ENCODE measurements around the gene SHH. TPM values are rescaled to one million over a fixed set of nuclear protein-coding genes. Genes with fewer than 3 reads are reported as not detected.

The SHH gene
- under 1 TPM in 2 of 4 donors, not detected in 2; 0.21 to 0.68 TPM for total RNA-seq

DNA sequence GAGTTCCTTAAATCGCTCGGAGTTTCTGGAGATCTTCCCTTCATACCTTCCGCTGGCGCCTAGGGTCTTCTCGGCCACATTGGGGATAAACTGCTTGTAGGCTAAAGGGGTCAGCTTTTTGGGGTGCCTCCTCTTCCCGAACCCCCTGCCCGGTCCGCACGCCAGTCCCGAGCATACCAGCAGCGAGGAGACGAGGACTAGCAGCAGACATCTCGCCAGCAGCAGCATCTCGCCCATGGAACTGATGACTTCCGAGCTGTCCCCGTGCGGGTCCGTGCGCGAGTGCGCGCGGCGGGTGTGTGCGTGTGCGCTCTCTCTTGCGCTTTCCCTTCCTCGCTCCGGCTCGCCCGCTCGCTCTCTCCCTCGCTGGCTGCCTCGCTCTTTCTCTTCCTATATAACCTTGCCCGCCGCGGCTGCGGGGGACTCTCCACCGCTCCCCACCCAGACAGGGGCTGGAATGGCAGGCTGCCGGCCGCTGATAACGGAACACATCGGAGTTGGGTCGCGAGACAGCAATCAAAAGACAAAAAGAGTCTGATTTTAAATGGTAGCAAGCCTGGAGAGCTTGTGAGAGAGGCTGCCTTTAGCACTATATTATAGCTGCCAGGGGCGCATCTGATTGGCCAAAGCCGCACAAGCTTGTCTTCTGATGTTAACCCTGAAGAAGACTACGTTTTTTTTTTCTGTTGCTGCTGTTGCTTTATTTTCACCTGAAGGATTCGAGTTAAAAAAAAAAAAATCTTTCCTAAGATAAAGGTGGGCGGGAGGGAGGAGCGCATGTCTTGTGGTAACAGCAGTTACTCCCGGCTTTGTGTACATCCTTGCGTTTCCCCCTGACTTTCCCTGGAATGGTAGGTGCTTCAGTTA, at the start of gene SHH:
SHH (minus strand) TSS at position 569 of the 867 bp plus-strand sequence; CDS start at position 228, 341 bp downstream.
- TF ChIP-seq EP300 (IDR thresholded peaks at IDR 0.05), result no peak
- TF ChIP-seq, protein P1, sequence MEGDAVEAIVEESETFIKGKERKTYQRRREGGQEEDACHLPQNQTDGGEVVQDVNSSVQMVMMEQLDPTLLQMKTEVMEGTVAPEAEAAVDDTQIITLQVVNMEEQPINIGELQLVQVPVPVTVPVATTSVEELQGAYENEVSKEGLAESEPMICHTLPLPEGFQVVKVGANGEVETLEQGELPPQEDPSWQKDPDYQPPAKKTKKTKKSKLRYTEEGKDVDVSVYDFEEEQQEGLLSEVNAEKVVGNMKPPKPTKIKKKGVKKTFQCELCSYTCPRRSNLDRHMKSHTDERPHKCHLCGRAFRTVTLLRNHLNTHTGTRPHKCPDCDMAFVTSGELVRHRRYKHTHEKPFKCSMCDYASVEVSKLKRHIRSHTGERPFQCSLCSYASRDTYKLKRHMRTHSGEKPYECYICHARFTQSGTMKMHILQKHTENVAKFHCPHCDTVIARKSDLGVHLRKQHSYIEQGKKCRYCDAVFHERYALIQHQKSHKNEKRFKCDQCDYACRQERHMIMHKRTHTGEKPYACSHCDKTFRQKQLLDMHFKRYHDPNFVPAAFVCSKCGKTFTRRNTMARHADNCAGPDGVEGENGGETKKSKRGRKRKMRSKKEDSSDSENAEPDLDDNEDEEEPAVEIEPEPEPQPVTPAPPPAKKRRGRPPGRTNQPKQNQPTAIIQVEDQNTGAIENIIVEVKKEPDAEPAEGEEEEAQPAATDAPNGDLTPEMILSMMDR (IDR thresholded peaks at IDR 0.05), result no peak
- TF ChIP-seq POLR2A (IDR thresholded peaks at IDR 0.05), result no peak
- no peak for TF ChIP-seq POLR2AphosphoS5 (IDR thresholded peaks at IDR 0.05)
- 2% methylated on average over 43 of the region's 53 CpGs for WGBS
- Histone ChIP-seq H3K27me3 (peaks cover 99% of the 10 kb centered on the region), H3K9me3 (no peaks in the 10 kb centered on the region), H3K4me1 (peaks cover 32% of the 10 kb centered on the region), H3K4me3 (peak within 1 kb of the TSS; percentile 20), H3K27ac (no peak within 1 kb of the TSS), H3K36me3 (no peaks in the 10 kb centered on the region)
- DNase-seq (ENCODE audit: low spot score in 2 of 2), result no peak

DNA sequence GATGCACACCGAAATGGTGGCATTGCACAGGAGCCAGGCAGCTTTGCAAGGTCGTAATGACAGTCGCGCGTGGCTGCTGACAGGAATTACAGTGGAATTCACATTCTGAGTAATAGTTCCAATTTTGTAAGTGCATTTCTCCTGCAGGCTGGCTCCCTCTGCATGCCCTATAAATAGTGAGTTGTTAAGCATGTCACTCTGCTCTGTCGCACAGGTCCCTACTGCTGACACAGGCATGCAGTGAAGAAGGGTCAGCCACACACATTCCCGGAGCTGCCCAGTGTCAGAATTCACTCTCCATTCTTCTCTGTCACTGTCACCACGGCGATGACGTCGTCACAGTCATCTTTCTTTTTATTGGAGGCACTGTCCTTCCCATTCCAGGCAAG, 49.2 kb upstream of the SHH start:
- TF ChIP-seq POLR2A (IDR thresholded peaks at IDR 0.05), result no peak
- WGBS, result 47% methylated on average over 11 of the region's 11 CpGs
- Histone ChIP-seq H3K27me3 (peaks cover 20% of the 10 kb centered on the region), H3K4me3 (no peak overlapping the region), H3K27ac (no peak overlapping the region), H3K4me1 (no peaks in the 10 kb centered on the region), H3K36me3 (no peaks in the 10 kb centered on the region), H3K9me3 (no peaks in the 10 kb centered on the region)
- peak; percentile 11 to 24 for DNase-seq (ENCODE audit: low spot score in 2 of 2)

DNA sequence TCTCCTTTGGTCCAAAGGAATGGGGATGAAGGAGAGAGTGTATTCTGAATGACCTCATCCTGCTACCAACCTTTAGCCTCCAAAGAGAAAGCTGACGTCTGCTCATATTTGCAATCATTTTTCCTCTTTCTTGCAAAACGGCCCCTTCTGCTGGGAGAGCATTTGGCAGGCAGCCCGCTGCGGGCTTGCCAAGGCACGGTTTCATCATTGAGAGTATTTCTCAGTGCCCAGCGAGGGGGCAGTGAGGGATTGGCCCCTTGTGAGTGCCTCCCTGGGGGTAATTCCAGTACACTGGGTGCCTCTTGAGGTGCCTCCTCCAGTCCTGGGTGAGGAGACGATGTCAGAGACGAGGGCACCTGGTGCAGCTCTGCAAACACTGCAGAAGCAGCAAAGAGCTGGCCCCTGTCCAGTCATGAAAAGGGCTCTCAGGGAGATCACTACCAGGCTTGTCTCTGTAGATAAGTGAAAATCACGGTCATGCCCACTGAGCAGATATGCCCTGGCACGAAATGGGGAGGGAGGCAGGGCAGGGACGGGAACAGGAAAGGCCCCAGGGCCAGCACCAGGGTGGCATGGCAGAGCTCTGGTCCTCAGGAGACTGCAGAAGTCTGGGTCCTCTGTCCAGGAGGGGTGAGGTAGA, 48.7 kb upstream of the SHH start:
- no peak overlapping the region for H3K27ac ChIP-seq
- H3K27me3 ChIP-seq, result peaks cover 15% of the 10 kb centered on the region

DNA sequence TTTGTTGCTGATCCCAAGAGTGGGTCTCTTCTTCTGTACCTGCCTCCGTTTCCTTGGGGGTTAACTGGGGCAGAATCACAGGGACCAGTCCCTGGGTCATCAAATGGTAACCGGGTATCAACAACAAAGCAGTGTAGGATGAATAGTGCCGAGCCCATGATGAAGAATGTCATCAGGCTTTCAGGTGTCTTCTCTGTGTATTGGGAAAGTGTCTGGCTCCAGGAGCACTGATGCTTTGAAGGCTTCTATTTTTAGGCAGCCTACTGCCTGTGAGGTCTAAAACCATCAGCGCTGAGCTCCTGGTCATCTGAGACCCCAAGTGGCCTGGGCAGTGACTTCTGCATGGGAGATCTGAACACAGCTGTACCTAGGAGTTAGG, 48.2 kb upstream of the SHH start:
- 67% methylated on average over 3 of the region's 4 CpGs for WGBS
- H3K27me3 ChIP-seq, result peaks cover 10% of the 10 kb centered on the region
- peak; percentile 18 to 43 for DNase-seq (ENCODE audit: low spot score in 2 of 2)

More for the DNA sequence above, 48.7 kb upstream of the SHH start:
- H3K9me3 ChIP-seq, result no peaks in the 10 kb centered on the region
- H3K36me3 ChIP-seq, result no peaks in the 10 kb centered on the region
- no peaks in the 10 kb centered on the region for H3K4me1 ChIP-seq
- DNase-seq (ENCODE audit: low spot score in 2 of 2), result peak; percentile 33 to 62
- 38% methylated on average over 6 of the region's 11 CpGs for WGBS
- no peak overlapping the region for H3K4me3 ChIP-seq
- TF ChIP-seq POLR2AphosphoS5 (IDR thresholded peaks at IDR 0.05) (no peak), POLR2A (IDR thresholded peaks at IDR 0.05) (no peak), EP300 (IDR thresholded peaks at IDR 0.05) (no peak)
- TF ChIP-seq, protein P1 (IDR thresholded peaks at IDR 0.05), result no peak

DNA sequence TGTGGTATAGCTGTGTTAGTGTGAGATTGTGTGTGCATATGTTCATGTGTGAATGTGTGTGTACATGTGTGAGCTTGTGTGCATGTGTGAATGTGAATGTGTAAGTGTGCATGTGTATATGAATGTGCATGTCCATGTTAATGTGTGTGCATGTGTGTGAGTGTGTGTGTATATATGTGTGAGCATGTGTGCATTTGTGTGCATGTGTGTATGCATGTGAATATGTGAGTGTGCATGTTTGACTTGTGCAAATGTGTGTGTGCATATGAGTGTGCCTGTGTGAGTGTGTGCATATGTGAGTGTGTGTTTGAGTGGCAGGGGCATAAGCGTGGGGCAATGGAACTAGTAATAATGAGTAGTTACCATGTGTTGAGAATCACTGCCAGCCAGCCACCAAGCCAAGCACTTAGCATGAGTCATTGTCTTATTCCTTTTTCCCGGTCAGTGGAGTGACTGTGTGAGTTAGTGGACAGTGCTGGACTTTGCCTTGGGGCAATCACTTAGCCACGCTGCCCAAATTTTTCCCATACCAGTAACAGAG, 46.3 kb upstream of the SHH start:
- DNase-seq (ENCODE audit: low spot score in 2 of 2), result peak in 1 of 2 donors; percentile 53
- Histone ChIP-seq H3K9me3 (no peaks in the 10 kb centered on the region), H3K36me3 (no peaks in the 10 kb centered on the region), H3K27ac (no peak overlapping the region), H3K4me3 (no peak overlapping the region), H3K4me1 (no peaks in the 10 kb centered on the region), H3K27me3 (peaks cover 4% of the 10 kb centered on the region)
- WGBS, result 47% methylated on average over 3 of the region's 3 CpGs
- TF ChIP-seq POLR2A (IDR thresholded peaks at IDR 0.05), result no peak
- no peak for TF ChIP-seq EP300 (IDR thresholded peaks at IDR 0.05)
- TF ChIP-seq POLR2AphosphoS5 (IDR thresholded peaks at IDR 0.05), result no peak
- TF ChIP-seq, protein P1 (IDR thresholded peaks at IDR 0.05), result no peak

More for the DNA sequence above, 48.2 kb upstream of the SHH start:
- Histone ChIP-seq H3K4me1 (no peaks in the 10 kb centered on the region), H3K9me3 (no peaks in the 10 kb centered on the region), H3K4me3 (no peak overlapping the region), H3K27ac (no peak overlapping the region), H3K36me3 (no peaks in the 10 kb centered on the region)
- TF ChIP-seq, protein P1 (IDR thresholded peaks at IDR 0.05), result no peak
- TF ChIP-seq POLR2A (IDR thresholded peaks at IDR 0.05) (no peak), EP300 (IDR thresholded peaks at IDR 0.05) (no peak), POLR2AphosphoS5 (IDR thresholded peaks at IDR 0.05) (no peak)
